GM23338 (cell line): ENCODE results near the gene POLR2F. TPM values are rescaled to one million over a fixed set of nuclear protein-coding genes. Genes with fewer than 3 reads are reported as not detected.

Experiments
- ATAC-seq: fragments of 200-7000 bp; cut with Tn5 transposase; 3 replicates; pipeline ENCODE4 v1.9.1; 2020
- DNase-seq: peaks from one replicate; pipeline ENCODE4 v3.0.0-alpha.2; 2015; ENCODE audit warnings: low spot score
- H2AFZ ChIP-seq: fragments of 200-600 bp; sonication (generic); 2 replicates; pipeline ENCODE4 v1.8.0; 2016; ENCODE audit warnings: antibody characterized with exemption, mild to moderate bottlenecking, moderate library complexity
- H3F3A ChIP-seq: fragments of 200-600 bp; sonication (generic); replicated peaks from 2 replicates; pipeline ENCODE4 v1.8.0; 2017; ENCODE audit warnings: antibody characterized with exemption, mixed run types, low read depth
- H3K27ac ChIP-seq: fragments of 200-600 bp; sonication (generic); 2 replicates; pipeline ENCODE4 v1.6.1; 2016; ENCODE audit warnings: low read depth
- H3K27me3 ChIP-seq: fragments of 200-600 bp; sonication (generic); 2 replicates; pipeline ENCODE4 v1.8.0; 2016; ENCODE audit warnings: mild to moderate bottlenecking, mixed run types, moderate library complexity; ENCODE audit not compliant: insufficient read depth
- H3K36me3 ChIP-seq: fragments of 200-600 bp; sonication (generic); 2 replicates; pipeline ENCODE4 v1.8.0; 2016; ENCODE audit warnings: mild to moderate bottlenecking; ENCODE audit not compliant: insufficient read depth
- H3K4me1 ChIP-seq: fragments of 200-600 bp; sonication (generic); 2 replicates; pipeline ENCODE4 v1.8.0; 2016; ENCODE audit warnings: mild to moderate bottlenecking, moderate library complexity; ENCODE audit not compliant: insufficient read depth
- H3K4me2 ChIP-seq: fragments of 200-600 bp; sonication (generic); 2 replicates; pipeline ENCODE4 v1.7.1; 2017; ENCODE audit warnings: mixed run types
- H3K4me3 ChIP-seq: fragments of 200-600 bp; sonication (generic); 2 replicates; pipeline ENCODE4 v1.6.1; 2016; ENCODE audit warnings: mixed run types
- H3K79me2 ChIP-seq: fragments of 200-600 bp; sonication (generic); replicated peaks from 2 replicates; pipeline ENCODE4 v1.8.0; 2017; ENCODE audit warnings: mild to moderate bottlenecking; ENCODE audit not compliant: insufficient read depth
- H3K9me2 ChIP-seq: fragments of 200-600 bp; sonication (generic); 2 replicates; pipeline ENCODE4 v1.8.0; 2017; ENCODE audit not compliant: insufficient read depth
- H4K20me1 ChIP-seq: fragments of 200-600 bp; sonication (generic); replicated peaks from 2 replicates; pipeline ENCODE4 v1.8.0; 2017; ENCODE audit warnings: mild to moderate bottlenecking; ENCODE audit not compliant: insufficient read depth
- H3K27ac Mint-ChIP-seq: 2 replicates; pipeline ENCODE4 v1.8.0; 2020; ENCODE audit warnings: inconsistent platforms, mild to moderate bottlenecking, moderate library complexity, mixed read lengths
- H3K27me3 Mint-ChIP-seq: 3 replicates; pipeline ENCODE4 v1.8.0; 2022; ENCODE audit warnings: low read depth, mild to moderate bottlenecking, moderate library complexity, mixed read lengths, inconsistent platforms; ENCODE audit not compliant: insufficient read depth, poor library complexity
- H3K36me3 Mint-ChIP-seq: 3 replicates; pipeline ENCODE4 v1.8.0; 2021; ENCODE audit warnings: low read depth, mild to moderate bottlenecking, inconsistent platforms, moderate library complexity, mixed read lengths
- H3K4me1 Mint-ChIP-seq: 3 replicates; pipeline ENCODE4 v1.8.0; 2020; ENCODE audit warnings: mild to moderate bottlenecking, inconsistent platforms, mixed read lengths
- H3K4me3 Mint-ChIP-seq: 3 replicates; pipeline ENCODE4 v1.8.0; 2021; ENCODE audit warnings: moderate library complexity, mild to moderate bottlenecking, inconsistent platforms, mixed read lengths
- H3K9me3 Mint-ChIP-seq: 3 replicates; pipeline ENCODE4 v1.8.0; 2020; ENCODE audit warnings: moderate library complexity, mild to moderate bottlenecking, inconsistent platforms, mixed read lengths
- CTCF ChIP-seq, 2 experiments: fragments of 200-600 bp in 1 of 2; sonication (generic) in 1 of 2; conservative IDR thresholded peaks; 2 replicates each; pipeline versions ENCODE4 v1.5.1 to v1.6.1; 2016 to 2017; ENCODE audit warnings: antibody characterized with exemption in 2 of 2, low read depth in 2 of 2, mild to moderate bottlenecking in 2 of 2, moderate library complexity in 1 of 2
- ETS1 ChIP-seq: IDR thresholded peaks from 2 replicates; pipeline ENCODE4 v1.6.1; 2016; ENCODE audit warnings: antibody characterized with exemption
- EZH2 ChIP-seq: fragments of 200-600 bp; sonication (generic); IDR thresholded peaks from one replicate; pipeline ENCODE4 v1.8.0; 2017; ENCODE audit warnings: antibody characterized with exemption, mild to moderate bottlenecking, low read depth; ENCODE audit not compliant: unreplicated experiment
- EZH2phosphoT487 ChIP-seq: fragments of 200-600 bp; sonication (generic); IDR thresholded peaks from one replicate; pipeline ENCODE4 v1.8.1; 2018; ENCODE audit warnings: antibody characterized with exemption; ENCODE audit not compliant: unreplicated experiment
- JUNB ChIP-seq: IDR thresholded peaks from one replicate; pipeline ENCODE4 v1.6.1; 2016; ENCODE audit warnings: antibody characterized with exemption; ENCODE audit not compliant: unreplicated experiment
- NANOG ChIP-seq: IDR thresholded peaks from 2 replicates; pipeline ENCODE4 v1.6.1; 2016; ENCODE audit warnings: antibody characterized with exemption, borderline replicate concordance
- POLR2AphosphoS5 ChIP-seq: IDR thresholded peaks from 2 replicates; pipeline ENCODE4 v1.6.1; 2016; ENCODE audit warnings: antibody characterized with exemption, low read depth
- STAT1 ChIP-seq: IDR thresholded peaks from one replicate; pipeline ENCODE4 v1.6.1; 2016; ENCODE audit warnings: antibody characterized with exemption; ENCODE audit not compliant: unreplicated experiment
- ZNF114 ChIP-seq: fragments of 250-450 bp; sonication (Bioruptor Pico); IDR thresholded peaks from 2 replicates; pipeline ENCODE4 v1.5.0; 2020; ENCODE audit warnings: mild to moderate bottlenecking, moderate library complexity
- ZNF462 ChIP-seq: fragments of 250-450 bp; sonication (Bioruptor Pico); IDR thresholded peaks from 2 replicates; pipeline ENCODE4 v1.5.0; 2020; ENCODE audit warnings: mild to moderate bottlenecking, moderate library complexity
- polyA plus RNA-seq: library from polyadenylated mRNA; unstranded; fragments of >200 nt; fragmentation: Nextera tagmentation; extraction: Ambion mirVana; gene quantifications from 2 replicates; pipeline ENCODE4 v1.2.1, GENCODE V29; 2016
- total RNA-seq: library from RNA; depleted of rRNA; stranded (reverse); fragments of >200 nt; shearing (Covaris generic); gene quantifications from 2 replicates; pipeline ENCODE4 v1.2.3, GENCODE V29; 2014

POLR2F gene
- total and polyA plus RNA-seq, 2 experiments from 2014 or later, result 144 to 429 TPM

GRCh38 chr22:37922191-37922590, 31.3 kb upstream of the POLR2F start (continued):
- no peak for TF ChIP-seq ZNF462 (CRISPR knock-in tag)
- no peak for TF ChIP-seq ETS1
- TF ChIP-seq CTCF (conservative IDR thresholded peaks at IDR 0.05; ENCODE audit: low read depth in 2 of 2), result no peak
- no peak for TF ChIP-seq JUNB
- no peak for TF ChIP-seq ZNF114 (CRISPR knock-in tag)

- Mint-ChIP-seq H3K9me3 (no peaks in the 10 kb centered on the region), H3K4me1 (no peaks in the 10 kb centered on the region), H3K4me3 (no peak overlapping the region), H3K36me3 (peaks cover 13% of the 10 kb centered on the region; the same call in 2 of the 3 replicates), H3K27ac (no peak overlapping the region), H3K27me3 (peaks cover 4% of the 10 kb centered on the region)
- no peaks in the 10 kb centered on the region for H4K20me1 ChIP-seq
- ATAC-seq, result no peak
- H3K4me2 ChIP-seq, result no peak overlapping the region
- no peaks in the 10 kb centered on the region for H3K4me1 ChIP-seq
- no peak overlapping the region for H3K4me3 ChIP-seq
- no peak for DNase-seq
- H3K27ac ChIP-seq, result no peak overlapping the region
- no peaks in the 10 kb centered on the region for H3K27me3 ChIP-seq
- no peaks in the 10 kb centered on the region for H3K79me2 ChIP-seq
- H2AFZ ChIP-seq, result no peak overlapping the region
- no peaks in the 10 kb centered on the region for H3F3A ChIP-seq
- no peaks in the 10 kb centered on the region for H3K36me3 ChIP-seq
- H3K9me2 ChIP-seq, result no peaks in the 10 kb centered on the region
- no peak for TF ChIP-seq STAT1
- TF ChIP-seq EZH2, result no peak
- TF ChIP-seq EZH2phosphoT487, result no peak
- TF ChIP-seq NANOG, result no peak
- no peak for TF ChIP-seq CTCF (conservative IDR thresholded peaks at IDR 0.05; ENCODE audit: low read depth in 2 of 2)
- no peak for TF ChIP-seq POLR2AphosphoS5
Observed at GRCh38 chr22:37923927-37924326, 29.6 kb upstream of the POLR2F start.
